Mesenteric fat pad (tissue), 1 donor: ENCODE data around the gene OR8G5. TPM values are rescaled to one million over a fixed set of nuclear protein-coding genes. Genes with fewer than 3 reads are reported as not detected.
"Not testable (repeated sequence)": the region's sequence is repeated elsewhere in the genome, so short reads cannot be mapped to it uniquely, and the experiment has no call there.

Experiments
- DNase-seq: peaks from one replicate; pipeline ENCODE4 v3.0.0-alpha.2; 2020; ENCODE audit warnings: low spot score
- long read RNA-seq: library from polyadenylated mRNA; unstranded; transcript quantifications from one replicate; pipeline ENCODE4 v2.0.0, GENCODE V29; 2020
- total RNA-seq: library from RNA; stranded (reverse); fragmentation: NEBNext Ultra II Directional; extraction: Animal tissue kit (Norgen Biotek cat#: 25700); gene quantifications from one replicate; pipeline ENCODE4 v1.2.1, GENCODE V29; 2021
- donor health status: DM: yes; HTN: yes; CAD: no.

The OR8G5 gene
- total RNA-seq, result not detected
- long read RNA-seq, result 0 reads

DNA sequence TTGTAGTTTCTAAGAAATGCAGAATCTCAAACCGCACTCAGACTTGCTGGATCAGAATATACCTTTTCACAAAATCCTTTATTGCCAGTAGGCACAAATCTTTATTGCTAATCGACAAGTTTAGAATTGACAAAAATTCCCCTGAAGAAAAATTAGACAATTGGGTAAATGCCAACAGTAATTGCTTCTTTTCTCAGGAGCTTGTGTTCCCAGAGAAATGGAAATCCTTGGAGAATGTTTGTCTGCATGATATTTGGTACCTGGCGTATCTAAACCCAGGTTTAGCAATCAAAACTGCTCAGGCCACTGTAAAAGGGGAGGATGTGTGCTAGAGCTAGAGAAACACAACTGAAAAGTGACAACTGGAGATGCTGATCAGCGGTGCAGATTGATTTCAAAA, at the start of gene OR8G5:
Gene OR8G5, plus strand, starts transcription at position 301 of the 400 bp plus-strand sequence. CDS start 8,556 bp downstream, outside the sequence.
- DNase-seq, result no peak

GRCh38 chr11:124207102-124207792, 48.9 kb upstream of the OR8G5 start:
- no peak for DNase-seq

GRCh38 chr11:124209824-124210357, 46.3 kb upstream of the OR8G5 start:
- no peak for DNase-seq

DNA sequence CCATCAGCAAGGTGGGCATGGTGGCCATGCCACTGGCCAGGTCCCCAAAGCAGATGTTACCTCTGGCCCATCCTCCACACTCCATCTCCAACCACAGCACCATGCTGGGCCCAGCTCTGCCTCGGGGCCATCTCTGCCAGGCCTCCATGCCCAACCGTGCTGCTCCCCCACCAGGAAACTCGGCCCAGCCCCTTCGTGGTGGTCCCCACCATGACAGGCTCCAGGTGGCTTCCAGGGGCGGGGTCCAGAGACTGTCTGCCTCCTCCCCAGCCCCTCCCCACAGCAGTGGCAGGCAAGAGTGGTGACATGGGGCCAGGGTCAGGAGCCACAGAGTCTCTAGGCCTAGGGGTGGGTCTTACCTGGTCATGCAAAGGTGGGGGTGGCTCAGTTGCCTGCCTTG, 45.8 kb upstream of the OR8G5 start:
- no peak for DNase-seq

DNA sequence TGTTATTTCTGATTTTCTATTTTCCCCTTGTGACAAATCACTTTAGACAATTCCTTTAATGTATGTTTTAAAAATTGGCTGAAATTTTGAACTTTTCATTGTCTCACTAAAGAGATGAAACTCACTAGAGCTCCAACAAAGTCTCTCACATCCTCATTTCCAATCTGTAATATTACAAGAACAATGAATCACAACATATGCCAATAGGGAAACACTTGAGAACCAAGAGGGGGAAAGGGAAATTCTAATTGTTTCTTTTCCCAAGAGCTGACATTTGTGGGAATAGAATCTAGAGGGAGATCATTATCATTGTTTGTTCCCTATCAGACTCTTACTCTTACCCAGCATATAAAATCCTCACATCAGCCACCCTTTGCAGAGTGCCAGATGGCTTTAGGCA, 44.9 kb upstream of the OR8G5 start:
- no peak for DNase-seq

DNA sequence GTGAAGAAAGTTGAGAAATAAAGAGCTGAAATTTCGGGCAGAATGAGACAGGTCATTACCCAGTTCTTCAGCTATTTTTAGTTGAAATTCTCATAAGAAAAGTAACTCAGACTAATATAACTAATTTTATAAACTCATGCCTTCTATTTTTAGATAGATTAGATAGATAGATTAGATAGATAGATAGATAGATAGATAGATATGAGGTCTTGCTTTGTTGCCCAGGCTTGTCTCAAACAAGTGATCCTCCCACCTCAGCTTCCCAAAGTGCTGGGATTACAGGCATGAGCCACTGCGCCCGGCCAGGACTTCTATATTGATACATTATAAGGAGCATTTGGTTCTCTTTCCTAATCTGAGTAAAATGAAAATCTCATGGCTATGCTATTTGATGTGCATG, 42.1 kb upstream of the OR8G5 start:
- no peak for DNase-seq

DNA sequence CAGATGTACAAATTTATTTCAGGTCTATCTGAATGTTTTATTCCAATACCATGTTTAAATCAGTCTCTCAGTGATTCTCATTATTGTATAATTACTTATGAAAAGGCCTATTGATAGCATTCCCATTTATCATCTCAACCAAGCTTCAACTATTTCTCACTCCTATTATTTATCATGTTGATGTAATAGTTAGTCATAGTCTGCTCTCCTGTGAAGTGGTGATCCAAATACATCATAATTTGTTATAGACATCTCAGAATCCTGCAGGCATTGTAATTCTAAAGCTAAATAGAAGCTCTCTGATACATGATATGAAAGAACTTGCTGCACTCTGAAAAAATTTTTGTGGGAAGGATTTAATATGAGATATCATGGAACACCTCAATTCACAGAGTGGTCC, 37.0 kb upstream of the OR8G5 start:
- DNase-seq, result no peak

DNA sequence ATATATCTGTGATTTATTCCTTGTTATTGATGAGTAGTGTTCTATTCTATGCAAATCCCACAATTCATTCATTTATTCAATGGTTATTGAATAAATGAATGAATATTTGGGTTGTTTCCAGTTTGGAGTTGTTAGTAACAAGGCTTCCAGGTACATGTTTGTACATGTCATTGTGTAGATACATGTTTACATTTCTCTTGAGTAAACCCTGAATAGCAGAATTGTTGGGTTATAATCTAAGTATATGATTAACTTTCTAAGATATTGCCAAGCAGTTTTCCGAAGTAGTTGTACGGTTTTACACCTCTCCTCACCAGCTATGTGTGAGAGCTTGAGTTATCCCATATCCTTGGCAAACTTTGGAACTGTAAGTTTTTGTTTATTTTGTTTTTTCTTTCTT, 33.8 kb upstream of the OR8G5 start:
- DNase-seq, result no peak

DNA sequence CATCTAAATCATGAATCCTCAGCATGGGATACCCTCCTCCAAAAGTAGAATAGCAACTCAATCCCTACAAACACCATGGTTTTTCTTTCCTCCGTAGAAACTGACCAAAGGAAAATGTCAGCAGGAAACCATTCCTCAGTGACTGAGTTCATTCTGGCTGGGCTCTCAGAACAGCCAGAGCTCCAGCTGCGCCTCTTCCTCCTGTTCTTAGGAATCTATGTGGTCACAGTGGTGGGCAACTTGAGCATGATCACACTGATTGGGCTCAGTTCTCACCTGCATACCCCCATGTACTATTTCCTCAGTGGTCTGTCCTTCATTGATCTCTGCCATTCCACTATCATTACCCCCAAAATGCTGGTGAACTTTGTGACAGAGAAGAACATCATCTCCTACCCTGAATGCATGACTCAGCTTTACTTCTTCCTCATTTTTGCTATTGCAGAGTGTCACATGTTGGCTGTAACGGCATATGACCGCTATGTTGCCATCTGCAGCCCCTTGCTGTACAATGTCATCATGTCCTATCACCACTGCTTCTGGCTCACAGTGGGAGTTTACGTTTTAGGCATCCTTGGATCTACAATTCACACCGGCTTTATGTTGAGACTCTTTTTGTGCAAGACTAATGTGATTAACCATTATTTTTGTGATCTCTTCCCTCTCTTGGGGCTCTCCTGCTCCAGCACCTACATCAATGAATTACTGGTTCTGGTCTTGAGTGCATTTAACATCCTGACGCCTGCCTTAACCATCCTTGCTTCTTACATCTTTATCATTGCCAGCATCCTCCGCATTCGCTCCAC, 31.4 kb upstream of the OR8G5 start:
- not testable (repeated sequence) for DNase-seq

- no peak for DNase-seq
Observed at GRCh38 chr11:124225471-124225870, 30.7 kb upstream of the OR8G5 start.

GRCh38 chr11:124233376-124233775, 22.8 kb upstream of the OR8G5 start:
- no peak for DNase-seq

- DNase-seq, result no peak
Observed at GRCh38 chr11:124238512-124238911, 17.7 kb upstream of the OR8G5 start.

GRCh38 chr11:124240621-124241397, 15.4 kb upstream of the OR8G5 start, which contains the start of gene OR8G1:
Gene OR8G1 (plus strand): TSS chr11:124241095. CDS start chr11:124249676, 8,581 bp downstream.
- DNase-seq, result no peak

- DNase-seq, result not testable (repeated sequence)
Observed at GRCh38 chr11:124249869-124250268, 6.3 kb upstream of the OR8G5 start.

DNA sequence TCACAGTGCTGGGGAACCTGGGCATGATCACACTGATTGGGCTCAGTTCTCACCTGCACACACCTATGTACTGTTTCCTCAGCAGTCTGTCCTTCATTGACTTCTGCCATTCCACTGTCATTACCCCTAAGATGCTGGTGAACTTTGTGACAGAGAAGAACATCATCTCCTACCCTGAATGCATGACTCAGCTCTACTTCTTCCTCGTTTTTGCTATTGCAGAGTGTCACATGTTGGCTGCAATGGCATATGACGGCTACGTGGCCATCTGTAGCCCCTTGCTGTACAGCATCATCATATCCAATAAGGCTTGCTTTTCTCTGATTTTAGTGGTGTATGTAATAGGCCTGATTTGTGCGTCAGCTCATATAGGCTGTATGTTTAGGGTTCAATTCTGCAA, 8.9 kb downstream of the OR8G5 start:
- DNase-seq, result not testable (repeated sequence)

DNA sequence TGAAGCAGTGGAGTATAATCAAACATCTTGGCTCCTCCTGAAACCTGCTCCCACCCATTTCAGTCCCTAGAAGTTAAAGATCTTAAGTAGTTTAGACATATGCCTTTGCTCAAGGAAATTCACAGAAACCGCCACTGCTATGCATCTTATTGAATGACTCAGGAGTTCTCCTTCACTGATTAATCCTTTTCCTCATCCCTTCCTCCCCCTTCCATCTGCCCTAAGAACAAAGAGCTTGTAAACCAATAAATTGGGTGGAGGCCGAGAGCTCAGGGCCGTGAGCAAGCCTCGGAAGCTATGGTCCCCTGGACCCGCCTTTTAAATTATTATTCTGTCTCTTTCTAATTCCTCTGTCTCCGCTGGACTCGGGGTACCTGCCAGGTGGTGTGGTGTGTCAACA, 14.7 kb downstream of the OR8G5 start:
- not testable (repeated sequence) for DNase-seq

GRCh38 chr11:124274000-124274399, 17.8 kb downstream of the OR8G5 start:
- DNase-seq, result no peak

GRCh38 chr11:124276081-124276480, 19.9 kb downstream of the OR8G5 start:
- no peak for DNase-seq

GRCh38 chr11:124277207-124277606, 21.0 kb downstream of the OR8G5 start:
- no peak for DNase-seq

DNA sequence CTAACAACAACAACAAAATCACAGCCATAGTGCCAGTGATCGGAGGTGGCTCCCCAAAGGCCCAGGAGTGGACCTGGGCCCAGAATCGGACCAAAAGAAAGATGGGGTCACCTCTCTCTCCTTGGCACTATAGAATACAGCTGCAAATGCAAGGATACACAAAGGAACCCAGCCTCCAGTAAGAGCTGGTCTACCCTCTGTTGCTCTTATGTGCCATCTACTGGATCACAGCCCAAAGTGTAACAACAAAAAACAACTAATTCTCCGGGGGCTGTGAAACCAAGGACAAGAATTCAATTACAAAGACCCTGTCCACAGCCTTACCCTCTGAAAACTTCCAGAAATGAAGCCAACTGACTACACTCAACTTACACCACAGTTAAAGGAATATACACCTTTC, 21.6 kb downstream of the OR8G5 start:
- DNase-seq, result no peak

DNA sequence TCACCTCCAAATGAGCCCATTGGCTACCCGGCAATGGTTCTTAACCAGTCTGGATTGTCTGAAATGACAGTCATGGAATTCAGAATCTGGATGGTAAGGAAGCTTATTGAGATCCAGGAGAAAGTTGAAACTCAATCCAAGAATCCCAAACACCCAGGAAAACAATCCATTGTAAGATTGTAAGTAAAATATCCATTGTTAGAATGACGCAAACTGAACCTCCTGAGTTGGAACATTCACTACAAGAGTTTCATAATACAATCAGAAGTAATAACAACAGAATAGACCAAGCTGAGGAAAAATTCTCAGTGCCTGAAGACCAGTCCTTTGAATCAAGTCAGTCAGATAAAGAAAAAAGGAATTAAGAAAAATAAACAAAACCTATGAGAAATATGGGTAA, 22.1 kb downstream of the OR8G5 start:
- DNase-seq, result no peak
